Mesenchymal stem cell (in vitro differentiated cells and primary cell): Measurements from ENCODE around the gene TRIM74.
"Not testable (repeated sequence)": the region's sequence is repeated elsewhere in the genome, so short reads cannot be mapped to it uniquely, and the experiment has no call there.

ENCODE experiments used
- DNase-seq: peaks from one replicate; pipeline ENCODE4 v3.0.0-alpha.2; 2013
- H2AFZ ChIP-seq: one replicate; pipeline ENCODE4 v1.6.1; 2013; ENCODE audit warnings: low read depth, mild to moderate bottlenecking, control low read depth, inconsistent platforms, low read length, moderate library complexity
- H2AK5ac ChIP-seq: 2 replicates; pipeline ENCODE4 v1.6.1; 2013; ENCODE audit warnings: low read length, moderate library complexity, mild to moderate bottlenecking, inconsistent platforms; ENCODE audit not compliant: severe bottlenecking
- H2BK120ac ChIP-seq: one replicate; pipeline ENCODE4 v1.6.1; 2013; ENCODE audit warnings: low read depth, mild to moderate bottlenecking, inconsistent platforms, low read length, moderate library complexity
- H2BK12ac ChIP-seq, 2 experiments: one replicate each; pipeline ENCODE4 v1.6.1; 2013; ENCODE audit warnings: inconsistent platforms in 2 of 2, low read length in 2 of 2, mild to moderate bottlenecking in 2 of 2, moderate library complexity in 2 of 2, control low read depth in 1 of 2
- H2BK15ac ChIP-seq: one replicate; pipeline ENCODE4 v1.6.1; 2013; ENCODE audit warnings: mild to moderate bottlenecking, low read depth, inconsistent platforms; ENCODE audit not compliant: poor library complexity, severe bottlenecking
- H2BK5ac ChIP-seq: 2 replicates; pipeline ENCODE4 v1.6.1; 2013; ENCODE audit warnings: low read depth, mild to moderate bottlenecking, low read length, control low read depth, inconsistent platforms; ENCODE audit not compliant: poor library complexity, severe bottlenecking
- H3K14ac ChIP-seq, 2 experiments: one replicate each; pipeline ENCODE4 v1.6.1; 2013; ENCODE audit warnings: inconsistent platforms in 2 of 2, low read length in 2 of 2, control low read depth in 1 of 2, mild to moderate bottlenecking in 1 of 2, moderate library complexity in 1 of 2
- H3K18ac ChIP-seq, 2 experiments: one replicate each; pipeline ENCODE4 v1.6.1; 2013; ENCODE audit warnings: inconsistent platforms in 2 of 2, low read length in 2 of 2, control low read depth in 1 of 2, low read depth in 1 of 2, mild to moderate bottlenecking in 1 of 2
- H3K23ac ChIP-seq, 2 experiments: one replicate each; pipeline ENCODE4 v1.6.1; 2013; ENCODE audit warnings: inconsistent platforms in 2 of 2, low read length in 2 of 2, mild to moderate bottlenecking in 2 of 2, moderate library complexity in 2 of 2, control low read depth in 1 of 2
- H3K27ac ChIP-seq: 2 replicates; pipeline ENCODE4 v1.5.1; 2013; ENCODE audit warnings: mild to moderate bottlenecking, moderate library complexity, low read length, control low read depth, inconsistent platforms; ENCODE audit not compliant: poor library complexity, severe bottlenecking
- H3K27me3 ChIP-seq, 2 experiments: 2 replicates each; pipeline versions ENCODE4 v1.6.1 to v1.7.0; 2013; ENCODE audit warnings: low read length in 2 of 2, mild to moderate bottlenecking in 2 of 2, moderate library complexity in 2 of 2, control low read depth in 1 of 2, inconsistent platforms in 1 of 2; ENCODE audit not compliant: control insufficient read depth in 1 of 2, insufficient read depth in 1 of 2
- H3K36me3 ChIP-seq, 2 experiments: 2 replicates each; pipeline versions ENCODE4 v1.6.1 to v1.7.0; 2013; ENCODE audit warnings: low read length in 2 of 2, control low read depth in 1 of 2, inconsistent platforms in 1 of 2, low read depth in 1 of 2, mild to moderate bottlenecking in 1 of 2; ENCODE audit not compliant: insufficient read depth in 2 of 2, control insufficient read depth in 1 of 2
- H3K4ac ChIP-seq, 2 experiments: one replicate each; pipeline ENCODE4 v1.6.1; 2013; ENCODE audit warnings: inconsistent platforms in 2 of 2, low read length in 2 of 2, mild to moderate bottlenecking in 2 of 2, moderate library complexity in 2 of 2, control low read depth in 1 of 2, low read depth in 1 of 2
- H3K4me1 ChIP-seq: 2 replicates; pipeline ENCODE4 v1.6.1; 2013; ENCODE audit warnings: low read depth, low read length, control low read depth; ENCODE audit not compliant: control insufficient read depth, insufficient read depth
- H3K4me2 ChIP-seq: 2 replicates; pipeline ENCODE4 v1.6.1; 2013; ENCODE audit warnings: low read length, mild to moderate bottlenecking, inconsistent platforms; ENCODE audit not compliant: poor library complexity, severe bottlenecking
- H3K4me3 ChIP-seq, 2 experiments: 2 replicates each; pipeline versions ENCODE4 v1.5.1 to v1.7.0; 2013; ENCODE audit warnings: low read length in 2 of 2, mild to moderate bottlenecking in 2 of 2, control low read depth in 1 of 2, low read depth in 1 of 2; ENCODE audit not compliant: insufficient read depth in 1 of 2
- H3K79me1 ChIP-seq: replicated peaks from 2 replicates; pipeline ENCODE4 v1.6.1; 2013; ENCODE audit warnings: mild to moderate bottlenecking, control low read depth, low read length, inconsistent platforms; ENCODE audit not compliant: poor library complexity, severe bottlenecking
- H3K9ac ChIP-seq: 2 replicates; pipeline ENCODE4 v1.7.0; 2013; ENCODE audit warnings: mild to moderate bottlenecking, low read length, moderate library complexity
- H3K9me3 ChIP-seq: 2 replicates; pipeline ENCODE4 v1.7.0; 2013; ENCODE audit warnings: mild to moderate bottlenecking, low read length; ENCODE audit not compliant: control insufficient read depth
- H4K8ac ChIP-seq: one replicate; pipeline ENCODE4 v1.6.1; 2013; ENCODE audit warnings: inconsistent platforms, mild to moderate bottlenecking, low read length, moderate library complexity
- H4K91ac ChIP-seq: one replicate; pipeline ENCODE4 v1.6.1; 2013; ENCODE audit warnings: mild to moderate bottlenecking, low read length, inconsistent platforms
- WGBS: methylation state at CpG from one replicate; pipeline ENCODE4 v1.1.7; 2013; ENCODE audit warnings: mixed read lengths; 5-methylcytosine and 5-hydroxymethylcytosine counted together

Gene TRIM74

DNA sequence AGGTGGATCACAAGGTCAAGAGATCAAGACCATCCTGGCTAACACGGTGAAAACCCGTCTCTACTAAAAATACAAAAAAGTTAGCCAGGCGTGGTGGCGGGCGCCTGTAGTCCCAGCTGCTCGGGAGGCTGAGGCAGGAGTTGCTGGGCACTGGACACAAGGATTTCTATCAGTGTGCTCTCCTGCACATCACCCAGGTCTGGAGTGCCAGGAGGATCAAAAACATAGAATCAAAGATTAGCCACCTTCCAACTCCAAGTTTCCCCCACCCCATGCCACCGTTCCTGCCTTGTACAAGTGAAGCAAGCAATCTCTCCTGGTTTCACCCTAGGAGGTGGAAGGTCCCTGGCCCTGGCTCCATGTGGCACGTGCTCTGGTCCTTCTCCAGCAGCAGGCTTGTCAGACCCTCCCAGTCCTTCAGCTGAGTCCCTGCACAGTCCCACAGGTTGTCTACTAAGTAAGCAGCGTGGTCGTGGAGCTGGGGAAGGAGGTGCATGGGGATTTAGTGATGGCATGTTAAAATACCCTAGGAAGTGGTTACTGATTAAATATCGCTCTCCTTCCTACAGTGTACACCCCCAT is 28.7 kb upstream of the TRIM74 start:
- not testable (repeated sequence) for H3K14ac ChIP-seq, H3K9ac ChIP-seq, H3K79me1 ChIP-seq, H3K36me3 ChIP-seq, H3K27ac ChIP-seq, H3K4me1 ChIP-seq, H3K18ac ChIP-seq, DNase-seq, H3K27me3 ChIP-seq, H3K4me3 ChIP-seq, H4K91ac ChIP-seq, H2BK12ac ChIP-seq, H3K4me2 ChIP-seq, H3K9me3 ChIP-seq, H3K23ac ChIP-seq, H2BK120ac ChIP-seq, H2AFZ ChIP-seq, H2AK5ac ChIP-seq, H3K4ac ChIP-seq, H2BK5ac ChIP-seq, H2BK15ac ChIP-seq, H4K8ac ChIP-seq
- no CpG with 5 or more reads among the region's 11 CpGs for WGBS

DNA sequence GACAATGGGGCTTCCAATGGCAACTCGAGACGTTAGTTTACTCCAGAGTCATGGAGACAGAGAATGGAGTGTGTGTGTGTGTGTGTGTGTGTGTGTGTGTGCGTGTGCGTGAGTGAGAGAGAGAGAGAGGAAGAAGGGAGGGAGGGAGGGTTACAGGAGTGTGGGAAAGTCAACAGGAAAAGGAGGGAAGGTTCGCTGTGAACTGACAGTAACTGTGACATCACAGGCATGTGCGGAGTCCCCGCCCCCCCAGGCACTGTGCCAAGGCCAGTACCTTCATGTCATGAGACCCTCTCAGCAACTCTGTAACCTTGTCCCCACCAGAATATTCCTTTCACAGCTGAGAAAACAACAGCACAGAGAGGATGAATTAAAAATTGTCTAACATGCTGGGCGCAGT is 28.2 kb upstream of the TRIM74 start:
- H3K27me3 ChIP-seq, H3K9ac ChIP-seq: not testable (repeated sequence)
- WGBS, result no CpG with 5 or more reads among the region's 8 CpGs

DNA sequence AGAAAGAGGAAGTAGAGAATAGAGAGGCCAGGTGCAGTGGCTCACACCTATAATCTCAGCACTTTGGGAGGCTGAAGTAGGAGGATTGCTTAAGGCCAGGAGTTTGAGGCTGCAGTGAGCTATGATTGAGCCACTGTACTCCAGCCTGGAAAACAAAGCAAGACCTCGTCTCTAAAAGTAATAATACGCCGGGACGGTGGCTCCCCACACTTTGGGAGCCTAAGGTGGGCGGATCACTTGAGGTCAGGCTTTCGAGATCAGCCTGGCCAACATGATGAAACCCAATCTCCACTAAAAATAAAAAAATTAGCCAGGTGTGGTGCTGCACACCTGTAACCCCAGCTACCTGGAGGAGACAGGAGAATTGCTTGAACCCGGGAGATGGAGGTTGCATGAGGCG is 26.2 kb upstream of the TRIM74 start:
- not testable (repeated sequence) for H3K4ac ChIP-seq, H3K27ac ChIP-seq, H2BK12ac ChIP-seq, H3K14ac ChIP-seq, H3K9me3 ChIP-seq, H3K18ac ChIP-seq, H3K4me3 ChIP-seq, H3K9ac ChIP-seq, H3K27me3 ChIP-seq, H3K4me2 ChIP-seq, H3K23ac ChIP-seq, H3K36me3 ChIP-seq, H2AK5ac ChIP-seq, H2AFZ ChIP-seq, H3K4me1 ChIP-seq, H2BK15ac ChIP-seq, H2BK5ac ChIP-seq, H2BK120ac ChIP-seq, DNase-seq, H3K79me1 ChIP-seq, H4K8ac ChIP-seq, H4K91ac ChIP-seq
- no CpG with 5 or more reads among the region's 8 CpGs for WGBS

More for the DNA sequence above, 28.2 kb upstream of the TRIM74 start:
- H3K36me3 ChIP-seq, H3K79me1 ChIP-seq, H2AK5ac ChIP-seq, H2AFZ ChIP-seq, H2BK5ac ChIP-seq, H4K8ac ChIP-seq, H3K18ac ChIP-seq, H2BK12ac ChIP-seq, H3K4ac ChIP-seq, H2BK15ac ChIP-seq, H3K9me3 ChIP-seq, H3K4me2 ChIP-seq, H3K4me3 ChIP-seq, H2BK120ac ChIP-seq, H3K14ac ChIP-seq, H3K27ac ChIP-seq, H3K23ac ChIP-seq, DNase-seq, H4K91ac ChIP-seq, H3K4me1 ChIP-seq: not testable (repeated sequence)

DNA sequence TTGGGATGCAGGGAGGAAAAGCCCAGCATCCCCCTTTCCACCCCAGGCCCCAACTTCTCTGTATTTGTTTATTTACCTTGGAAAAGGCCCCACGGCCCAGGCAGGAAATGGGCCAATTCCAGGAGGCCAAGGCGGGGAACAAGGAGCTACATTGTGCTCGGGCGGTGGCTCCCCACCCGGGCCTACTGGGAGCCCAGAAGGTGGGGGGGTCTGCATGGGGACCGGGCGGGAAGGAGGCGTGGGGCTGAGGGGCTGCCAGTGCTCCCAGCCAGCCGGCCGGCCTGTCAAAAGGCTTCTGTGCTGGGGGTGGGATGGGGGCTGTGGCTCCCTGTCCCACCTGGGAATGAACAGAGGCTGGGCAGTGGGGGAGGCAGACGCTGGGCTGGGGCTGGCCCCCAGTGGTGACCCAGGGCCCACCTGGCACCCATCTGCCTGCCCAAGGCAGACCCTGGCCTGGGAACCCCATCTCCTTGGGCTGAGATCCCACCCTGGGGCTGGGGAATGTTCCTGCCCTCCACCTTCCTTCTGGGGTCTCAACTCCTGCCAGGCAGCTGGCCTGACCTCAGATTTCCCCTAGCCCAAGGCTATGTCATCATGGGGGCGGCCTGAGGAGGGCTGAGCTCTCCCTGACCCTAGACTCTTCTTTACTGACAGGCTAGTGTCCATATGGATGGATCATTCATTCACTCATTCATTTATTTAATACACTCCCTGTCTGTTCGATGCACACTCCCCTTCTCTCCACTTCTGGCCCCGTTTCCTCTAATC is 21.1 kb upstream of the TRIM74 start:
- not testable (repeated sequence) for H3K36me3 ChIP-seq, H2AFZ ChIP-seq, DNase-seq, H3K18ac ChIP-seq, H2BK15ac ChIP-seq, H2BK120ac ChIP-seq, H3K4me2 ChIP-seq, H3K14ac ChIP-seq, H3K27ac ChIP-seq, H2AK5ac ChIP-seq, H3K23ac ChIP-seq, H3K4ac ChIP-seq, H4K8ac ChIP-seq, H3K4me1 ChIP-seq, H4K91ac ChIP-seq, H3K79me1 ChIP-seq, H2BK5ac ChIP-seq, H3K9me3 ChIP-seq, H3K27me3 ChIP-seq, H3K4me3 ChIP-seq, H3K9ac ChIP-seq, H2BK12ac ChIP-seq
- no CpG with 5 or more reads among the region's 14 CpGs for WGBS
